Skeletal muscle satellite cell (primary cell): ENCODE results near the gene TGM2.

ENCODE experiments used
- H3K27me3 ChIP-seq: 2 replicates; pipeline ENCODE4 v1.7.0; 2013; ENCODE audit warnings: low read length; ENCODE audit not compliant: control insufficient read depth, insufficient read depth
- H3K36me3 ChIP-seq: 2 replicates; pipeline ENCODE4 v1.7.0; 2013; ENCODE audit warnings: mild to moderate bottlenecking, control low read depth, low read length; ENCODE audit not compliant: insufficient read depth
- H3K4me1 ChIP-seq: 2 replicates; pipeline ENCODE4 v1.7.0; 2013; ENCODE audit warnings: low read length; ENCODE audit not compliant: control insufficient read depth, insufficient read depth
- H3K4me2 ChIP-seq: 2 replicates; pipeline ENCODE4 v1.7.0; 2013; ENCODE audit warnings: mild to moderate bottlenecking, low read length
- H3K4me3 ChIP-seq: 2 replicates; pipeline ENCODE4 v1.7.0; 2013; ENCODE audit warnings: low read length
- H3K9ac ChIP-seq: 2 replicates; pipeline ENCODE4 v1.7.0; 2013; ENCODE audit warnings: mild to moderate bottlenecking, low read depth, low read length, moderate library complexity
- H3K9me3 ChIP-seq: replicated peaks from 2 replicates; pipeline ENCODE4 v1.7.0; 2013; ENCODE audit warnings: mild to moderate bottlenecking, control low read depth, low read length

Gene TGM2

GRCh38 chr20:38145729-38146075 lies 19.4 kb downstream of the TGM2 start:
- Histone ChIP-seq H3K36me3 (peaks cover 11% of the 10 kb centered on the region), H3K9me3 (no peaks in the 10 kb centered on the region), H3K4me2 (no peak overlapping the region), H3K9ac (no peak overlapping the region), H3K4me3 (no peak overlapping the region), H3K4me1 (peaks cover 25% of the 10 kb centered on the region), H3K27me3 (no peaks in the 10 kb centered on the region)

- H3K4me1 ChIP-seq: peaks cover 29% of the 10 kb centered on the region
- H3K4me2 ChIP-seq: peak overlapping the region; percentile 55
- peaks cover 6% of the 10 kb centered on the region for H3K36me3 ChIP-seq
- H3K9me3 ChIP-seq: no peaks in the 10 kb centered on the region
- H3K27me3 ChIP-seq: no peaks in the 10 kb centered on the region
- H3K4me3 ChIP-seq: peak overlapping the region; percentile 13
- peak overlapping the region; percentile 81 for H3K9ac ChIP-seq
Measured at GRCh38 chr20:38144974-38145728, 19.9 kb downstream of the TGM2 start.

GRCh38 chr20:38144598-38144973 lies 20.5 kb downstream of the TGM2 start:
- H3K4me1 ChIP-seq: peaks cover 30% of the 10 kb centered on the region
- H3K36me3 ChIP-seq: peaks cover 2% of the 10 kb centered on the region
- H3K9me3 ChIP-seq: no peaks in the 10 kb centered on the region
- peak overlapping the region; percentile 13 for H3K4me3 ChIP-seq
- H3K27me3 ChIP-seq: no peaks in the 10 kb centered on the region
- H3K4me2 ChIP-seq: peak overlapping the region; percentile 55
- peak overlapping the region; percentile 81 for H3K9ac ChIP-seq

GRCh38 chr20:38143646-38144554 lies 21.2 kb downstream of the TGM2 start:
- Histone ChIP-seq H3K4me2 (peak overlapping the region; percentile 55), H3K4me1 (peaks cover 30% of the 10 kb centered on the region), H3K27me3 (no peaks in the 10 kb centered on the region), H3K4me3 (peak overlapping the region; percentile 38), H3K36me3 (peaks cover 6% of the 10 kb centered on the region), H3K9me3 (no peaks in the 10 kb centered on the region), H3K9ac (peak overlapping the region; percentile 81)

- no peaks in the 10 kb centered on the region for H3K27me3 ChIP-seq
- H3K4me3 ChIP-seq: no peak overlapping the region
- H3K36me3 ChIP-seq: peaks cover 9% of the 10 kb centered on the region
- no peaks in the 10 kb centered on the region for H3K9me3 ChIP-seq
- no peak overlapping the region for H3K4me2 ChIP-seq
- H3K9ac ChIP-seq: peak overlapping the region; percentile 81
- peaks cover 30% of the 10 kb centered on the region for H3K4me1 ChIP-seq
Measured at GRCh38 chr20:38143238-38143645, 21.8 kb downstream of the TGM2 start.

- Histone ChIP-seq H3K36me3 (peaks cover 17% of the 10 kb centered on the region), H3K4me1 (peaks cover 30% of the 10 kb centered on the region), H3K27me3 (no peaks in the 10 kb centered on the region)
Measured at GRCh38 chr20:38141889-38142494, 23.1 kb downstream of the TGM2 start.

GRCh38 chr20:38141204-38141888 lies 23.7 kb downstream of the TGM2 start:
- Histone ChIP-seq H3K4me3 (no peak overlapping the region), H3K4me2 (no peak overlapping the region), H3K27me3 (no peaks in the 10 kb centered on the region), H3K36me3 (peaks cover 17% of the 10 kb centered on the region), H3K4me1 (peaks cover 30% of the 10 kb centered on the region), H3K9me3 (no peaks in the 10 kb centered on the region), H3K9ac (no peak overlapping the region)

More at GRCh38 chr20:38141889-38142494, 23.1 kb downstream of the TGM2 start:
- H3K9me3 ChIP-seq: no peaks in the 10 kb centered on the region
- H3K4me3 ChIP-seq: no peak overlapping the region
- H3K4me2 ChIP-seq: no peak overlapping the region
- H3K9ac ChIP-seq: no peak overlapping the region

GRCh38 chr20:38139977-38140753 lies 24.9 kb downstream of the TGM2 start:
- H3K4me2 ChIP-seq: no peak overlapping the region
- H3K4me3 ChIP-seq: no peak overlapping the region
- no peaks in the 10 kb centered on the region for H3K27me3 ChIP-seq
- H3K36me3 ChIP-seq: peaks cover 17% of the 10 kb centered on the region
- H3K9me3 ChIP-seq: no peaks in the 10 kb centered on the region
- peaks cover 30% of the 10 kb centered on the region for H3K4me1 ChIP-seq
- no peak overlapping the region for H3K9ac ChIP-seq

GRCh38 chr20:38139156-38139912 lies 25.7 kb downstream of the TGM2 start:
- H3K27me3 ChIP-seq: no peaks in the 10 kb centered on the region
- no peaks in the 10 kb centered on the region for H3K9me3 ChIP-seq
- H3K4me2 ChIP-seq: no peak overlapping the region
- H3K4me3 ChIP-seq: no peak overlapping the region
- H3K9ac ChIP-seq: no peak overlapping the region
- H3K36me3 ChIP-seq: peaks cover 17% of the 10 kb centered on the region
- peaks cover 30% of the 10 kb centered on the region for H3K4me1 ChIP-seq

GRCh38 chr20:38138086-38138778 lies 26.8 kb downstream of the TGM2 start:
- peaks cover 17% of the 10 kb centered on the region for H3K36me3 ChIP-seq

More at GRCh38 chr20:38138086-38138778, 26.8 kb downstream of the TGM2 start:
- Histone ChIP-seq H3K9me3 (no peaks in the 10 kb centered on the region), H3K4me1 (peaks cover 26% of the 10 kb centered on the region), H3K4me3 (no peak overlapping the region), H3K27me3 (no peaks in the 10 kb centered on the region), H3K9ac (no peak overlapping the region), H3K4me2 (no peak overlapping the region)
